Breast epithelium (tissue), 4 donors: ENCODE results near the gene GMPR. TPM values are rescaled to one million over a fixed set of nuclear protein-coding genes. Genes with fewer than 3 reads are reported as not detected.

Source experiments
- DNase-seq, 2 donors: peaks; one replicate each; pipeline ENCODE4 v3.0.0-alpha.2; 2019; ENCODE audit warnings: low spot score in 2 of 2
- H3K27ac ChIP-seq, 2 donors: fragments of 200-600 bp; sonication (generic) in 1 of 2; one replicate each; pipeline ENCODE4 v1.5.1; 2016 to 2019; ENCODE audit warnings: mild to moderate bottlenecking in 1 of 2
- H3K27me3 ChIP-seq, 2 donors: fragments of 200-600 bp; sonication (generic) in 1 of 2; one replicate each; pipeline versions ENCODE4 v1.5.1 to v1.6.0; 2017 to 2019; ENCODE audit warnings: control low read depth in 1 of 2, mild to moderate bottlenecking in 1 of 2
- H3K36me3 ChIP-seq: fragments of 200-600 bp; one replicate; pipeline ENCODE4 v1.5.1; 2019
- H3K4me1 ChIP-seq, 2 donors: fragments of 200-600 bp; sonication (generic); one replicate each; pipeline ENCODE4 v1.5.1; 2016 to 2019; ENCODE audit warnings: control low read depth in 1 of 2
- H3K4me3 ChIP-seq, 3 donors: fragments of 200-600 bp; sonication (generic); 1 replicate in 2 of 3; 2 replicates in 1 of 3; pipeline ENCODE4 v1.5.1; 2016 to 2019; ENCODE audit warnings: mild to moderate bottlenecking in 3 of 3, moderate library complexity in 2 of 3
- H3K9me3 ChIP-seq, 2 donors: fragments of 200-600 bp; sonication (generic) in 1 of 2; one replicate each; pipeline ENCODE4 v1.5.1; 2016 to 2019; ENCODE audit warnings: control low read depth in 1 of 2
- CTCF ChIP-seq, 3 donors: fragments of 450-650 bp; IDR thresholded peaks; one replicate each; pipeline ENCODE4 v1.5.1; 2016 to 2017; ENCODE audit warnings: antibody characterized with exemption in 3 of 3, mild to moderate bottlenecking in 3 of 3, moderate library complexity in 3 of 3
- POLR2A ChIP-seq: fragments of 450-650 bp; IDR thresholded peaks from one replicate; pipeline ENCODE4 v1.6.1; 2016; ENCODE audit warnings: antibody characterized with exemption, mild to moderate bottlenecking, moderate library complexity
- POLR2AphosphoS5 ChIP-seq, 3 donors: sonication (generic); formaldehyde crosslinking; IDR thresholded peaks; one replicate each; pipeline ENCODE4 v1.6.1; 2017; ENCODE audit warnings: antibody characterized with exemption in 3 of 3
- intact Hi-C: fragments of 100-400 bp; cut with DNase I; formaldehyde crosslinking; loops from one replicate; pipeline ENCODE4 v1.15.1; 2023; ENCODE audit warnings: low total_unique reads
- total RNA-seq, 3 donors: library from RNA; depleted of rRNA; stranded (reverse); fragments of >200 nt; gene quantifications; one replicate each; pipeline ENCODE4 v1.1.0, GENCODE V29; 2016

Gene GMPR
- total RNA-seq, 3 donors from 2014 or later = 4.3 to 16.4 (median 5.9) TPM

- DNase-seq = no peak
- Histone ChIP-seq H3K9me3 (no peaks in the 10 kb centered on the region), H3K4me3 (peak overlapping the region; percentile 11 to 45 (median 16)), H3K36me3 (no peaks in the 10 kb centered on the region), H3K27ac (peak overlapping the region; percentile 64 to 84), H3K4me1 (peaks cover 4 to 12% of the 10 kb centered on the region in 2 donors), H3K27me3 (no peaks in the 10 kb centered on the region)
- intact Hi-C loops = no loop called here
- no peak for TF ChIP-seq POLR2A
- no peak for TF ChIP-seq CTCF (IDR thresholded peaks at IDR 0.05)
- TF ChIP-seq POLR2AphosphoS5 (IDR thresholded peaks at IDR 0.05) = no peak
Observed at GRCh38 chr6:16320533-16321340, 82.3 kb downstream of the GMPR start.

GRCh38 chr6:16321341-16321710, 82.9 kb downstream of the GMPR start:
- H3K4me3 ChIP-seq = no peak overlapping the region
- H3K4me1 ChIP-seq = peaks cover 4 to 12% of the 10 kb centered on the region in 2 donors
- H3K9me3 ChIP-seq = no peaks in the 10 kb centered on the region
- intact Hi-C loops = no loop called here
- H3K27me3 ChIP-seq = no peaks in the 10 kb centered on the region
- TF ChIP-seq CTCF (IDR thresholded peaks at IDR 0.05) = no peak
- TF ChIP-seq POLR2A = no peak
- TF ChIP-seq POLR2AphosphoS5 (IDR thresholded peaks at IDR 0.05) = no peak
- no peak for DNase-seq
- H3K36me3 ChIP-seq = no peaks in the 10 kb centered on the region
- H3K27ac ChIP-seq = peak overlapping the region in 1 of 2 donors; percentile 14

GRCh38 chr6:16321826-16322225, 83.4 kb downstream of the GMPR start:
- Histone ChIP-seq H3K27me3 (no peaks in the 10 kb centered on the region), H3K4me3 (no peak overlapping the region), H3K36me3 (no peaks in the 10 kb centered on the region), H3K27ac (no peak overlapping the region), H3K4me1 (peaks cover 4 to 12% of the 10 kb centered on the region in 2 donors), H3K9me3 (no peaks in the 10 kb centered on the region)
- intact Hi-C loops = no loop called here
- no peak for DNase-seq
- TF ChIP-seq CTCF (IDR thresholded peaks at IDR 0.05) (no peak), POLR2AphosphoS5 (IDR thresholded peaks at IDR 0.05) (no peak), POLR2A (no peak)

GRCh38 chr6:16322666-16323312, 84.4 kb downstream of the GMPR start:
- Histone ChIP-seq H3K9me3 (no peaks in the 10 kb centered on the region), H3K4me1 (peaks cover 4 to 12% of the 10 kb centered on the region in 2 donors), H3K27me3 (no peaks in the 10 kb centered on the region), H3K36me3 (no peaks in the 10 kb centered on the region), H3K4me3 (no peak overlapping the region), H3K27ac (no peak overlapping the region)
- intact Hi-C loops = no loop called here
- no peak for DNase-seq
- TF ChIP-seq CTCF (IDR thresholded peaks at IDR 0.05) (no peak), POLR2AphosphoS5 (IDR thresholded peaks at IDR 0.05) (no peak), POLR2A (no peak)

GRCh38 chr6:16324184-16324583, 85.8 kb downstream of the GMPR start:
- no peak for TF ChIP-seq CTCF (IDR thresholded peaks at IDR 0.05)
- no peak for TF ChIP-seq POLR2A
- TF ChIP-seq POLR2AphosphoS5 (IDR thresholded peaks at IDR 0.05) = no peak
- no peaks in the 10 kb centered on the region for H3K9me3 ChIP-seq
- no peak for DNase-seq
- intact Hi-C loops = no loop called here
- H3K36me3 ChIP-seq = no peaks in the 10 kb centered on the region
- H3K4me3 ChIP-seq = no peak overlapping the region
- H3K4me1 ChIP-seq = peaks cover 4 to 12% of the 10 kb centered on the region in 2 donors
- H3K27ac ChIP-seq = no peak overlapping the region
- no peaks in the 10 kb centered on the region for H3K27me3 ChIP-seq
